Measurements from ENCODE around the gene BCAS1.

BCAS1 gene

GRCh38 chr20:53960579-53961272 lies 109.7 kb downstream of the BCAS1 start:
- Histone ChIP-seq H3K36me3 (ENCODE audit: control insufficient read depth, insufficient read depth, low read length) (no peaks in the 10 kb centered on the region), H2AK5ac (ENCODE audit: low read length) (no peak overlapping the region), H3K79me2 (ENCODE audit: control insufficient read depth, insufficient read depth, low read length) (no peaks in the 10 kb centered on the region), H3K4me2 (ENCODE audit: low read length) (no peak overlapping the region), H3K56ac (ENCODE audit: low read length) (no peak overlapping the region), H3K18ac (ENCODE audit: low read length) (no peak overlapping the region), H3K4ac (ENCODE audit: low read depth, low read length) (no peak overlapping the region), H3K23ac (ENCODE audit: low read length) (no peak overlapping the region), H4K5ac (ENCODE audit: low read length) (no peak overlapping the region), H3K79me1 (ENCODE audit: low read length) (no peaks in the 10 kb centered on the region), H2BK5ac (ENCODE audit: low read length) (no peak overlapping the region), H2BK15ac (replicated peaks; ENCODE audit: low read depth) (no peak overlapping the region), H3K4me1 (ENCODE audit: control insufficient read depth, low read depth, low read length) (no peaks in the 10 kb centered on the region), H3K9ac (ENCODE audit: low read length) (no peak overlapping the region), H3K27me3 (ENCODE audit: insufficient read depth, low read length, poor library complexity) (no peaks in the 10 kb centered on the region), H3K4me3 (ENCODE audit: low read length) (no peak overlapping the region), H4K8ac (ENCODE audit: low read depth, low read length) (no peak overlapping the region), H3K27ac (ENCODE audit: low read depth, low read length) (no peak overlapping the region), H2BK120ac (ENCODE audit: low read depth, low read length) (no peak overlapping the region)
- WGBS (ENCODE audit: extremely low coverage, insufficient coverage, low lambda C conversion rate), result 100% methylated on average over 1 of the region's 2 CpGs
- no peak for DNase-seq

DNA sequence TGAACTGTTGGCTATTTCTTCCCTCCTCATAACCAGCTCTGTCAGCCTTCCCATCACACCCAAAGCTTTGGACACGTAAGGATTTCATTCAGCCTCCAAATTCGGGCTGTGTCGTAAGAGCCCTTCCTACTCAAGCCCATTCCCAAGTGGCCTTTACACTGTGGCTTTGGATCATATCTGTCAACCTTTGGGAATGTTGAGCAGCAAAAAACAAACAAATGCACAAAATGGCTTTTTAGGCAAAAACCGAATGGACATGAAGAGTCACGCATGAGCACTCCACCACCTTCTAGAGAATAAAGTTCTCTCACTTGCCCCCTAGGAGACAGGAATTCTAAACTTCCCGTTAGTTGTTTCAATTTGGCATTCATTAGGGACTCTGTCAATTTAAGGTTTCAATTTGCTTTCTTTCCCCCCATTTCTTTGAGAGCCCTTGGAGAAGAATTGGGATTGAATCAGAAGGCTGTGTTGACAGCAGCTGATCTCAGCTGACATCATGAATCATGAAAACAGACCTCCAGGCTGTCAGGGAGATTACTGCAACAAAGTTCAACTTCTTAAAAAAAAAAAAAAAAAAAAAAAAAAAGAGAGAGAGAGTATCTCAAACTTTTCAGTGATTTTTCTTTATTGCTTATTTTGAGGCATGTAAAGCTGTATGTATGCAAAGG lies 110.3 kb downstream of the BCAS1 start:
- WGBS (ENCODE audit: extremely low coverage, insufficient coverage, low lambda C conversion rate), result no CpG with 5 or more reads among the region's 6 CpGs
- Histone ChIP-seq H2BK15ac (replicated peaks; ENCODE audit: low read depth) (no peak overlapping the region), H4K8ac (ENCODE audit: low read depth, low read length) (no peak overlapping the region), H3K79me2 (ENCODE audit: control insufficient read depth, insufficient read depth, low read length) (no peaks in the 10 kb centered on the region), H2BK5ac (ENCODE audit: low read length) (no peak overlapping the region), H3K23ac (ENCODE audit: low read length) (no peak overlapping the region), H4K5ac (ENCODE audit: low read length) (no peak overlapping the region), H3K4me3 (ENCODE audit: low read length) (no peak overlapping the region), H3K4ac (ENCODE audit: low read depth, low read length) (no peak overlapping the region), H3K36me3 (ENCODE audit: control insufficient read depth, insufficient read depth, low read length) (no peaks in the 10 kb centered on the region), H3K27ac (ENCODE audit: low read depth, low read length) (no peak overlapping the region), H3K4me1 (ENCODE audit: control insufficient read depth, low read depth, low read length) (no peaks in the 10 kb centered on the region), H3K56ac (ENCODE audit: low read length) (no peak overlapping the region), H3K27me3 (ENCODE audit: insufficient read depth, low read length, poor library complexity) (no peaks in the 10 kb centered on the region), H2BK120ac (ENCODE audit: low read depth, low read length) (no peak overlapping the region), H2AK5ac (ENCODE audit: low read length) (no peak overlapping the region), H3K18ac (ENCODE audit: low read length) (no peak overlapping the region), H3K4me2 (ENCODE audit: low read length) (no peak overlapping the region), H3K9ac (ENCODE audit: low read length) (no peak overlapping the region), H3K79me1 (ENCODE audit: low read length) (no peaks in the 10 kb centered on the region)
- DNase-seq, result no peak

DNA sequence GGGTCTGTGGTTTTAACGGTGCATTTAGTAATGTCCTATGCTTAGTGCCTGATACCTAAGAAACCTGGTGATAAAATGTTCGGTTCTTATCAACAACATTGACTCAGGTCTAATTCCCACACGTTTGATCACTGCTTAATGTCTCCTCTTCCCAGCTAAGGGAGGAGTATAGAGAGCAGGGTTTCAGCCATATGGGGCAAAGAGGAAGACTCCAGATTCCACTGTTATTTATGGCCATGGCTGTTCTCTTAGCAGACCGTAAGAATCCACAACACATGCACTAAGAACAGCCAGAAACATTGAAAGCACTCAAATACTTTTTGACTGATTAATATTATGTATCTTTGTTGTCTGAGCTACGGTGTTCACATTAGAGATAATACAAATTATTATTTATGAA lies 112.1 kb downstream of the BCAS1 start:
- Histone ChIP-seq H4K8ac (ENCODE audit: low read depth, low read length) (no peak overlapping the region), H3K4me2 (ENCODE audit: low read length) (no peak overlapping the region), H2AK5ac (ENCODE audit: low read length) (no peak overlapping the region), H3K79me1 (ENCODE audit: low read length) (no peaks in the 10 kb centered on the region), H3K27ac (ENCODE audit: low read depth, low read length) (no peak overlapping the region), H3K56ac (ENCODE audit: low read length) (no peak overlapping the region), H3K4me1 (ENCODE audit: control insufficient read depth, low read depth, low read length) (no peaks in the 10 kb centered on the region), H3K27me3 (ENCODE audit: insufficient read depth, low read length, poor library complexity) (no peaks in the 10 kb centered on the region), H4K5ac (ENCODE audit: low read length) (no peak overlapping the region), H3K9ac (ENCODE audit: low read length) (no peak overlapping the region), H2BK15ac (replicated peaks; ENCODE audit: low read depth) (no peak overlapping the region), H3K4ac (ENCODE audit: low read depth, low read length) (no peak overlapping the region), H3K18ac (ENCODE audit: low read length) (no peak overlapping the region), H3K79me2 (ENCODE audit: control insufficient read depth, insufficient read depth, low read length) (no peaks in the 10 kb centered on the region), H3K36me3 (ENCODE audit: control insufficient read depth, insufficient read depth, low read length) (no peaks in the 10 kb centered on the region), H2BK5ac (ENCODE audit: low read length) (no peak overlapping the region), H3K23ac (ENCODE audit: low read length) (no peak overlapping the region), H2BK120ac (ENCODE audit: low read depth, low read length) (no peak overlapping the region), H3K4me3 (ENCODE audit: low read length) (no peak overlapping the region)
- no CpG with 5 or more reads among the region's 5 CpGs for WGBS (ENCODE audit: extremely low coverage, insufficient coverage, low lambda C conversion rate)
- DNase-seq, result no peak

DNA sequence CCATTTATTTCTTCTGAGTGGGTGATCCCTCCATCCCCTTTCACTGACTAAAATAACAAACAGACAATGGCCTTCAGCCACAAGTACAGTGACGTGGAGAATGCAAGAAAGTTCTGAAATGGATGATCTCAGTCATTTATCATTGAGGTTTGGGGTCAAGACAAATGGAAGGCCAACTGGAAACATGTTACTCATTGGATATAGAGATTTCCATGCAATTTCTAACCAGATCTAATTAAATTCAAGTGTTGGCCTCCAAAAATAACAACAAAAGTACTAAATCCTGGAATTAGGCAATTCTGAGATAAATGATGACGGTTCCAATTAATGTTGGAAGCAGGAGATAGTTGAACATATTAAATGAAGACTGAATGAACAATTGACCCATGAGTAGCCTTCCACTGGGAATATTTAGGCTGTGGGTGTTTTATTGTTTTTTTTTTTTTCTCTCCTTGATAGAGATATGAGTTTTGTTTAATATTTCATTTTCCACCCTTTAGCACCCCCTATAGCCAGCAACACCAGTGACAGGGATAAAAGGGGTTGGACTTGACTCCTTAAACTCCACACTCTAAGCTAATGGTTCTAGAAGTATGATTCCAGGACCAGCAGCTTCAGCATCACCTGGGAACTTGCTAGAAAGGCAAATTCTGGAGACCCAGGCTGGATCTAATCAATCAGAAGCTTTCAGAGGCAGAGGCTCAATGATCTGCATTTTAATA lies 112.8 kb downstream of the BCAS1 start:
- Histone ChIP-seq H2BK5ac (ENCODE audit: low read length) (no peak overlapping the region), H4K8ac (ENCODE audit: low read depth, low read length) (no peak overlapping the region), H2BK120ac (ENCODE audit: low read depth, low read length) (no peak overlapping the region), H2AK5ac (ENCODE audit: low read length) (no peak overlapping the region), H3K23ac (ENCODE audit: low read length) (no peak overlapping the region), H3K27ac (ENCODE audit: low read depth, low read length) (no peak overlapping the region), H3K18ac (ENCODE audit: low read length) (no peak overlapping the region), H3K79me1 (ENCODE audit: low read length) (no peaks in the 10 kb centered on the region), H2BK15ac (replicated peaks; ENCODE audit: low read depth) (no peak overlapping the region), H3K4me1 (ENCODE audit: control insufficient read depth, low read depth, low read length) (no peaks in the 10 kb centered on the region), H3K36me3 (ENCODE audit: control insufficient read depth, insufficient read depth, low read length) (no peaks in the 10 kb centered on the region), H4K5ac (ENCODE audit: low read length) (no peak overlapping the region), H3K4me3 (ENCODE audit: low read length) (no peak overlapping the region), H3K4me2 (ENCODE audit: low read length) (no peak overlapping the region), H3K9ac (ENCODE audit: low read length) (no peak overlapping the region), H3K79me2 (ENCODE audit: control insufficient read depth, insufficient read depth, low read length) (no peaks in the 10 kb centered on the region), H3K27me3 (ENCODE audit: insufficient read depth, low read length, poor library complexity) (no peaks in the 10 kb centered on the region), H3K4ac (ENCODE audit: low read depth, low read length) (no peak overlapping the region), H3K56ac (ENCODE audit: low read length) (no peak overlapping the region)
- no CpG with 5 or more reads among the region's 2 CpGs for WGBS (ENCODE audit: extremely low coverage, insufficient coverage, low lambda C conversion rate)
- DNase-seq, result no peak

- Histone ChIP-seq H3K4me1 (ENCODE audit: control insufficient read depth, low read depth, low read length) (no peaks in the 10 kb centered on the region), H3K4ac (ENCODE audit: low read depth, low read length) (no peak overlapping the region), H3K4me3 (ENCODE audit: low read length) (no peak overlapping the region), H3K79me2 (ENCODE audit: control insufficient read depth, insufficient read depth, low read length) (no peaks in the 10 kb centered on the region), H3K27me3 (ENCODE audit: insufficient read depth, low read length, poor library complexity) (no peaks in the 10 kb centered on the region), H4K8ac (ENCODE audit: low read depth, low read length) (no peak overlapping the region), H3K23ac (ENCODE audit: low read length) (no peak overlapping the region), H3K56ac (ENCODE audit: low read length) (no peak overlapping the region), H3K27ac (ENCODE audit: low read depth, low read length) (no peak overlapping the region), H3K79me1 (ENCODE audit: low read length) (no peaks in the 10 kb centered on the region), H3K36me3 (ENCODE audit: control insufficient read depth, insufficient read depth, low read length) (no peaks in the 10 kb centered on the region), H2BK5ac (ENCODE audit: low read length) (no peak overlapping the region), H2BK15ac (replicated peaks; ENCODE audit: low read depth) (no peak overlapping the region), H4K5ac (ENCODE audit: low read length) (no peak overlapping the region), H3K9ac (ENCODE audit: low read length) (no peak overlapping the region), H2BK120ac (ENCODE audit: low read depth, low read length) (no peak overlapping the region), H3K4me2 (ENCODE audit: low read length) (no peak overlapping the region), H2AK5ac (ENCODE audit: low read length) (no peak overlapping the region), H3K18ac (ENCODE audit: low read length) (no peak overlapping the region)
- WGBS (ENCODE audit: extremely low coverage, insufficient coverage, low lambda C conversion rate), result no CpG with 5 or more reads among the region's 4 CpGs
- DNase-seq, result no peak
These were observed 114.2 kb downstream of the BCAS1 start for GRCh38 chr20:53956013-53956715.
